Measurements from ENCODE around the gene PAGE2B.
"Not testable (repeated sequence)": the region's sequence is repeated elsewhere in the genome, so short reads cannot be mapped to it uniquely, and the experiment has no call there.

PAGE2B gene

GRCh38 chrX:55109306-55109705 lies 34.5 kb downstream of the PAGE2B start:
- DNase-seq (ENCODE audit: low read depth): no peak

DNA sequence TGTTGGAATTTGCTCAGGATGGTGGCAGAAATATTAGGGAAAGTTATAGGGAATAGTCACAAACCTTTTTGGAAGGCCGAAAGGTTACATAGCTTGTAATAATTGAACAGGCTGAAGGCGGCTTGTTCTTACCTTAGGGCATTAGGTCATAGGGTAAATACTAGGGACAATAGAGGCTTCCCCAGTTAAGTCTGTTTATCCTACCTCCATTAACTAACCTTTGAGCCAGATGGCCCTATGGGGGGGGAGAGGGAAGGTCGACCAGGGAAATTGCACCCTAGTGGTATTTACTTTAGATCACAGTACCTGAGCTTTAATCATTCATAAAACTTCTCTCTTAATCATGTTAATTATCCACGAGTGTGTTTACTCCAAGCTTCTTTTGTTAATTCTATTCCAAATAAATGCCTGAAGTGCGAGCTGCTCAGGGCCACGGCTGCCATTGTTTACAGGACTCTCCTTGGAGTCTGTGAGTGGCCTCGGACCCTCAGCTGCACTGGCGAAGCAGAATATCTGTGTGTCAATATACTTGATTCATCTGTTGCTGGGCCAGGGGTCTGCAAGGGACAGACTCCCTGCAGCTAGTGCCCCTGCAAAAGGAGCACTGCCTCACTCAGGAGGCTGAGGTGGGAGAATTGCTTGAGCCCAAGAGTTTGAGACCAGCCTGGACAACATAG lies 36.9 kb downstream of the PAGE2B start:
- no peak for DNase-seq (ENCODE audit: low read depth)

- DNase-seq (ENCODE audit: low read depth): not testable (repeated sequence)
These were observed 41.8 kb downstream of the PAGE2B start for GRCh38 chrX:55116589-55116988.

- DNase-seq (ENCODE audit: low read depth): no peak
These were observed 43.7 kb downstream of the PAGE2B start for GRCh38 chrX:55118574-55118973.

DNA sequence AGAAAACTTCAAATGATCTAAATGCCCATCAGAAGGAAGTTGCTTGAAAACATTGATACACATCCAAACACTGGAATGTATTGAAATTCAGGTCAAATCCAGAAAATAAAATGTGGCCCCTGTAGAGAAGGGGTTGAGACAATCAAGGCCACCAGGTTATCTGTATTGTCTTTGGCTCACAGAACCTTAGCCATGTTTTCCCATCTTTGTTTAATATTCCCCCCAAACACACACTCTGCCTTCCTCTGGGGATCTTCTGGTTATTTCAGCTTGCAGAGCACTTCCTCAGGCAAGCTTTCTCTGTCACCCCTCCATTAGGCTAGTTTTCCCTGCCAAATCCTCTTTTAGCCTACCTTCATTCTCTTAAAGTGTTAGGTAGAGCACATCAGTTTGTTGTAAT lies 44.4 kb downstream of the PAGE2B start:
- no peak for DNase-seq (ENCODE audit: low read depth)

GRCh38 chrX:55119712-55120111 lies 44.9 kb downstream of the PAGE2B start:
- DNase-seq (ENCODE audit: low read depth): no peak

DNA sequence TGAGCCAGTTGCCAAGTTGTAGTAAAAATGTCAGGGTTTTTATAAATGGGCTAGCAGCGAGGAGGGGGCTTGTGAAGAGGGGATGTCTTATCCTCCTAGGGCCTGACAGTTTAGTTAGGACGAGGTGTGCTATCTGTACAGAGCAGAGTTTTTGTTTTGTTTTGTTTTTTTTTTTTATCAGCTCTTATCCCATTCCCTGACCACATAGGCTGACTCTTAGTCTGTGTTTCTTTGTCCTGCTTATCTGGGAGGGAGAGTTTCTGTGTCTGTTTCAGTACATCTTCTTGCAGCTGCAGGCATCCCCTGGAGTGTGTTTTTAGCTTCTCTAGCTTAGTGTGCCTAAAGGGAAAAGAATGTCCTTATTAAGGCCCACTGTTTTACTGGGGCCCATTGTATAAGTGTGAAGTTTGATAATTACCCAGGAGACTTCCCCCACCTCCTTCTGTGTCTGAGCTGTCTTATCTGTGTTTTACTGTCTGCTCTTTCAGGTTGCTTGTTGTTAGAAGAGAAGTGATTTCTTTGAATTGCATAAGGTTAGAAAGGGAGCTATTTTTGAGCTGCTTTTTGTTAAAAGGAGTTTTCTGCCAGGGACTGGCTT lies 46.0 kb downstream of the PAGE2B start:
- no peak for DNase-seq (ENCODE audit: low read depth)

GRCh38 chrX:55123900-55124299 lies 49.1 kb downstream of the PAGE2B start:
- no peak for DNase-seq (ENCODE audit: low read depth)

DNA sequence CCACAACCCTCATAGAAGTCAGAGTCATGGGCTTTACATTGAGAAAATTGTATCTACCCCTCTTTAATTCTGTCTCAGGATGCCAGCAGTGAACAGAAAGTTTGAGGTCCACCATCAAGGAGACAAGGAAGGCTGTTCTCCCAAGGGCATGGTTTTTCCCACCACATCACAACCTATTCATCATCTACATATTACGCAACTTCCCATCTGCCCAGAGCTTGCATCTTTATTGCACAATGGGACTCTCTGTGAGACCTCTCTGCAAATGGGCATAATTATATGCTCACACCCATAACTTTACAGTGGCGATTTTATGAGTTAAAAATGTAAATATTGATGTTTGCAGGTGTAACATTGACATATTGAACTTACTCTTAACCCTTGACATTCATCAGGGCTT lies 52.9 kb downstream of the PAGE2B start:
- peak; percentile 5 for DNase-seq (ENCODE audit: low read depth)
